Measurements from ENCODE around the gene CELSR3. TPM values are rescaled to one million over a fixed set of nuclear protein-coding genes. Genes with fewer than 3 reads are reported as not detected.

Gene CELSR3
- total RNA-seq, 1 experiment from 2014 or later, result 1.1 TPM

GRCh38 chr3:48612309-48612708 is 50.4 kb downstream of the CELSR3 start:
- CTCF ChIA-PET, result interaction anchor here (0.6 kb wide), 1 partner anchor 57 kb away, joined by 4 read pairs; no protein-coding TSS in a partner anchor

GRCh38 chr3:48609088-48610005 is 53.3 kb downstream of the CELSR3 start, which contains the start of gene UQCRC1:
Gene UQCRC1 (minus strand): TSS chr3:48609646. CDS start chr3:48609620, 26 bp downstream.
- no TSS peak for BruUV-seq (replicated peaks)
- H4K20me1 ChIP-seq (ENCODE audit: low read length), result no peaks in the 10 kb centered on the region
- ATAC-seq (peak; percentile 98), DNase-seq (peak; percentile 96)
- ChIA-PET POLR2A (ENCODE audit: unreplicated experiment) (interaction anchor here (0.6 kb wide), 1 partner anchor 152 kb away, joined by 8 read pairs; no protein-coding TSS in a partner anchor), CTCF (interaction anchor here (0.6 kb wide), 2 partner anchors 52 to 166 kb away, joined by 3 to 4 read pairs; no protein-coding TSS in a partner anchor)
- H3K4me3 ChIP-seq (ENCODE audit: low read length), result peak within 1 kb of the TSS; percentile 93
- H3F3A ChIP-seq (ENCODE audit: low read length, unreplicated experiment), result no peaks in the 10 kb centered on the region
- intact Hi-C loops (cut with micrococcal nuclease), result loop anchor here (1.0 kb wide), 1 partner anchor 26 kb away; the partner anchor contains the start of gene SLC26A6
- peak within 1 kb of the TSS; percentile 98 for H3K4me2 ChIP-seq (ENCODE audit: low read length)
- peak within 1 kb of the TSS; percentile 87 for H2AFZ ChIP-seq (ENCODE audit: low read length)
- TF ChIP-seq EZH2 (IDR thresholded peaks at IDR 0.05; ENCODE audit: low read length, unreplicated experiment) (no peak), CTCF (conservative IDR thresholded peaks at IDR 0.05; ENCODE audit: low read depth, low read length) (peak; percentile 70)
- H3K4me1 ChIP-seq (ENCODE audit: insufficient read depth, low read length), result peaks cover 15% of the 10 kb centered on the region
- H3K36me3 ChIP-seq (ENCODE audit: low read depth, low read length), result peaks cover 31% of the 10 kb centered on the region
- no peaks in the 10 kb centered on the region for H3K27me3 ChIP-seq (ENCODE audit: low read length)
- peak within 1 kb of the TSS; percentile 93 for H3K9ac ChIP-seq (ENCODE audit: low read length)
- H3K27ac ChIP-seq (ENCODE audit: low read length), result peak within 1 kb of the TSS; percentile 51
- no peaks in the 10 kb centered on the region for H3K9me3 ChIP-seq (ENCODE audit: low read length)
- H3K9me2 ChIP-seq (replicated peaks; ENCODE audit: low read length), result no peaks in the 10 kb centered on the region
- peaks cover 41% of the 10 kb centered on the region for H3K79me2 ChIP-seq (ENCODE audit: low read length)

More at GRCh38 chr3:48612309-48612708, 50.4 kb downstream of the CELSR3 start:
- H3K27me3 ChIP-seq (ENCODE audit: low read length), result no peaks in the 10 kb centered on the region
- no peak overlapping the region for H3K9ac ChIP-seq (ENCODE audit: low read length)
- H3K4me1 ChIP-seq (ENCODE audit: insufficient read depth, low read length), result peaks cover 16% of the 10 kb centered on the region
- intact Hi-C loops (cut with micrococcal nuclease), result no loop called here
- H3K9me2 ChIP-seq (replicated peaks; ENCODE audit: low read length), result no peaks in the 10 kb centered on the region
- no peaks in the 10 kb centered on the region for H4K20me1 ChIP-seq (ENCODE audit: low read length)
- H3K4me3 ChIP-seq (ENCODE audit: low read length), result no peak overlapping the region
- no TSS peak for BruUV-seq (replicated peaks)
- TF ChIP-seq CTCF (conservative IDR thresholded peaks at IDR 0.05; ENCODE audit: low read depth, low read length) (no peak), EZH2 (IDR thresholded peaks at IDR 0.05; ENCODE audit: low read length, unreplicated experiment) (no peak), EZH2phosphoT487 (IDR thresholded peaks at IDR 0.05; ENCODE audit: borderline replicate concordance, low read length) (no peak)
- no peak overlapping the region for H2AFZ ChIP-seq (ENCODE audit: low read length)
- H3K27ac ChIP-seq (ENCODE audit: low read length), result no peak overlapping the region
- no peaks in the 10 kb centered on the region for H3F3A ChIP-seq (ENCODE audit: low read length, unreplicated experiment)
- no peak for DNase-seq
- no peak for ATAC-seq
- H3K79me2 ChIP-seq (ENCODE audit: low read length), result peaks cover 22% of the 10 kb centered on the region
- peaks cover 15% of the 10 kb centered on the region for H3K36me3 ChIP-seq (ENCODE audit: low read depth, low read length)
- no peak overlapping the region for H3K4me2 ChIP-seq (ENCODE audit: low read length)
- POLR2A ChIA-PET (ENCODE audit: unreplicated experiment), result no interaction called here
- peaks cover 4% of the 10 kb centered on the region for H3K9me3 ChIP-seq (ENCODE audit: low read length)

Measured in PC-3 (cell line).